Heart left ventricle (tissue), 16 donors: ENCODE results near the gene HIRIP3. TPM values are rescaled to one million over a fixed set of nuclear protein-coding genes. Genes with fewer than 3 reads are reported as not detected.
A peak's percentile ranks its signal among the peaks of the same experiment; 100 is the strongest.

Source experiments
- ATAC-seq, 4 donors: fragments of 200-7000 bp; cut with Tn5 transposase; one replicate each; pipeline ENCODE4 v1.9.1; 2020 to 2022; ENCODE audit warnings: moderate library complexity in 4 of 4, mild to moderate bottlenecking in 3 of 4, moderate number of reproducible peaks in 1 of 4
- DNase-seq, 5 donors: peaks; one replicate each; pipeline ENCODE4 v3.0.0-alpha.2; 2020
- H3K27ac ChIP-seq, 12 donors: fragments of 200-600 bp; sonication (generic) in 4 of 12; one replicate each; pipeline versions ENCODE4 v1.5.0 to v1.8.0; 2016 to 2022; ENCODE audit warnings: mild to moderate bottlenecking in 2 of 12
- H3K27me3 ChIP-seq, 9 donors: fragments of 200-600 bp; sonication (generic) in 2 of 9; one replicate each; pipeline versions ENCODE4 v1.5.1 to v1.8.0; 2016 to 2022; ENCODE audit warnings: mild to moderate bottlenecking in 3 of 9
- H3K36me3 ChIP-seq, 9 donors: fragments of 200-600 bp; sonication (generic) in 2 of 9; one replicate each; pipeline versions ENCODE4 v1.5.0 to v1.8.0; 2018 to 2022; ENCODE audit warnings: mild to moderate bottlenecking in 2 of 9
- H3K4me1 ChIP-seq, 12 donors: fragments of 200-600 bp; sonication (generic) in 4 of 12; one replicate each; pipeline versions ENCODE4 v1.5.0 to v1.8.0; 2016 to 2022; ENCODE audit warnings: mild to moderate bottlenecking in 3 of 12
- H3K4me3 ChIP-seq, 12 donors: fragments of 200-600 bp; sonication (generic) in 4 of 12; one replicate each; pipeline versions ENCODE4 v1.5.0 to v1.8.0; 2017 to 2022; ENCODE audit warnings: mild to moderate bottlenecking in 9 of 12, moderate library complexity in 4 of 12
- H3K9me3 ChIP-seq, 12 donors: fragments of 200-600 bp; sonication (generic) in 4 of 12; one replicate each; pipeline versions ENCODE4 v1.5.0 to v1.8.0; 2016 to 2022; ENCODE audit warnings: mild to moderate bottlenecking in 1 of 12
- POLR2A ChIP-seq, 2 donors: fragments of 450-650 bp; IDR thresholded peaks; one replicate each; pipeline ENCODE4 v1.6.1; 2017; ENCODE audit warnings: antibody characterized with exemption in 2 of 2, mild to moderate bottlenecking in 2 of 2, moderate library complexity in 2 of 2
- WGBS, 4 donors: extraction: QIAGEN DNeasy Blood & Tissue Kit in 2 of 4; methylation state at CpG; one replicate each; pipeline versions ENCODE4 v1.1.5 to v1.1.7; 2013 to 2018; 5-methylcytosine and 5-hydroxymethylcytosine counted together
- intact Hi-C, 10 donors: fragments of 100-400 bp; cut with DNase I; formaldehyde crosslinking; loops; one replicate each; pipeline versions ENCODE4 v1.11.1 to v1.14.2; 2022
- polyA plus RNA-seq, 2 donors: library from polyadenylated mRNA; stranded (reverse); fragments of 200-250 nt; gene quantifications; one replicate each; pipeline ENCODE4 v1.2.3, GENCODE V29; 2013
- total RNA-seq, 9 donors: library from RNA; depleted of rRNA in 2 of 9; stranded (reverse); fragments of >200 nt in 2 of 9; fragmentation: NEBNext Ultra II Directional in 3 of 9; extraction: Animal tissue kit (Norgen Biotek cat#: 25700) in 3 of 9; gene quantifications; one replicate each; pipeline versions ENCODE4 v1.1.0 to v1.2.4, GENCODE V29; 2016 to 2023
- TF ChIP-seq, protein P1 (sequence below), 12 donors: fragments of 200-600 bp; sonication (generic) in 4 of 12; IDR thresholded peaks; one replicate each; pipeline versions ENCODE4 v1.5.0 to v1.8.0; 2018 to 2022; ENCODE audit warnings: antibody characterized with exemption in 12 of 12, mild to moderate bottlenecking in 5 of 12
- donor health status: ischemic (EF 13 %, LVEDD 7.1; RV severe dilation, severe dysfunction).
- donor health status: healthy with polysubstance abuse.
- donor health status: DM: no; HTN: yes; CAD: no.
- donor health status: DM: no; HTN: no; CAD: no.
- donor health status: ischemic (EF 25% LVEDD 6.9; RV normal size, moderate dysfunction).
- donor health status: ischemic (EF 25% LVEDD 5.7; RV mildly dilated, moderate dysfunction).
- donor health status: healthy.
- donor health status: DM: yes; HTN: yes; CAD: no.
- donor health status: ischemic (EF 35%, LVEDD 5.7; RV mildly dilated, moderate dysfunction).
- donor health status: nonischemic (EF 11% LVEDD 7.7; RV severe dilation, severe dysfunction).
- donor health status: DM: yes; HTN: yes; CAD: no.
- donor health status: PGD.
- donor health status: ischemic (EF 29% LVEDD 5.4; RV normal size, mild dysfunction).
- donor health status: nonischemic (EF 23%, LVEDD 6.1; RV moderate dilation, normal function).

HIRIP3 gene
- total and polyA plus RNA-seq, 11 donors: 13.3 to 27.4 (median 17.6) TPM

DNA sequence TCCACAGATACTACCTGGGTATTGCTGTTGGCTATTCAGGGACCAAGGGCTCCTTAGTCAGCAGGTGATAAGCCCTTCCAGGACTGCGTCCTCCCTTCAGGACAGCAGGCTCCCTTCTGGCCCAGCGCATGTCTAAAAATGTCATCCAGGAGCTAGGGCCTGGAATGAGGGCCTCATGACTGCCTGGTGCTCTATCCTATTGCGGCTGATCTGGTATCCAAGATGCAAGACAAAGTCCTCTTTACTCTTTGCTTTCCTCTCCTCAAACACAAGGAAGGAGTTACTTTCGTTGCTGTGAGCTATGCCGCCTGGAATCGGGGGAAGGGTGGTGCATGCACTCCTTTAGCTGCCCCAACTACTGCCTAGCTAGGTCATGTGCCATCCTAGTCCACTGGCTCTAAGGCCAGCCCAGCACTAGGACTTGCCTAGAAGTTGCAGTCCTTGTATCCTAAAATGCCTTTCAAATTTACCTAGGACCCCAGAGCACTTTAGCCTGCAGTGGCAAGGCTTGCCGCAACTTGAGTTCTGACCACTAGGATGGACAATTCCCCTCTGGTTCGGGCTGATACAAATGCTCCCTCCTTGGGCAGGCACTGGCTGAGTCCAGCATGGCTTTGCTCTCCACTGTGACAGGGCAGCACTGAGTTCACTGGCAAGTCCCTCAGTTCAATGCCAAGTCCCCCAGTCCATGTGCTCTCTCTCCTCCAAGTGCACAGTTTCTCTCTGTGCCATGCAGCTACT, 43.6 kb downstream of the HIRIP3 start:
- WGBS, 4 donors: 84 to 92% (median 88%) methylated on average over 8 of the region's 8 CpGs
- no peaks in the 10 kb centered on the region for H3K4me1 ChIP-seq
- no peak for TF ChIP-seq POLR2A (IDR thresholded peaks at IDR 0.05)
- TF ChIP-seq, protein P1, sequence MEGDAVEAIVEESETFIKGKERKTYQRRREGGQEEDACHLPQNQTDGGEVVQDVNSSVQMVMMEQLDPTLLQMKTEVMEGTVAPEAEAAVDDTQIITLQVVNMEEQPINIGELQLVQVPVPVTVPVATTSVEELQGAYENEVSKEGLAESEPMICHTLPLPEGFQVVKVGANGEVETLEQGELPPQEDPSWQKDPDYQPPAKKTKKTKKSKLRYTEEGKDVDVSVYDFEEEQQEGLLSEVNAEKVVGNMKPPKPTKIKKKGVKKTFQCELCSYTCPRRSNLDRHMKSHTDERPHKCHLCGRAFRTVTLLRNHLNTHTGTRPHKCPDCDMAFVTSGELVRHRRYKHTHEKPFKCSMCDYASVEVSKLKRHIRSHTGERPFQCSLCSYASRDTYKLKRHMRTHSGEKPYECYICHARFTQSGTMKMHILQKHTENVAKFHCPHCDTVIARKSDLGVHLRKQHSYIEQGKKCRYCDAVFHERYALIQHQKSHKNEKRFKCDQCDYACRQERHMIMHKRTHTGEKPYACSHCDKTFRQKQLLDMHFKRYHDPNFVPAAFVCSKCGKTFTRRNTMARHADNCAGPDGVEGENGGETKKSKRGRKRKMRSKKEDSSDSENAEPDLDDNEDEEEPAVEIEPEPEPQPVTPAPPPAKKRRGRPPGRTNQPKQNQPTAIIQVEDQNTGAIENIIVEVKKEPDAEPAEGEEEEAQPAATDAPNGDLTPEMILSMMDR (IDR thresholded peaks at IDR 0.05): no peak
- peaks cover 0 to 13% (median 0%) of the 10 kb centered on the region in 12 donors for H3K9me3 ChIP-seq
- ATAC-seq (no peak), DNase-seq (no peak)
- no peak overlapping the region for H3K4me3 ChIP-seq
- H3K27me3 ChIP-seq: no peaks in the 10 kb centered on the region
- no peaks in the 10 kb centered on the region for H3K36me3 ChIP-seq
- H3K27ac ChIP-seq: no peak overlapping the region
- intact Hi-C loops: loop anchor here in 2 of 10 donors (10.0 kb wide), 2 partner anchors 53 to 77 kb away; no protein-coding TSS in a partner anchor

GRCh38 chr16:29950806-29951461, 44.5 kb downstream of the HIRIP3 start:
- ATAC-seq: no peak
- H3K4me3 ChIP-seq: no peak overlapping the region
- H3K9me3 ChIP-seq: peaks cover 0 to 13% (median 0%) of the 10 kb centered on the region in 12 donors

DNA sequence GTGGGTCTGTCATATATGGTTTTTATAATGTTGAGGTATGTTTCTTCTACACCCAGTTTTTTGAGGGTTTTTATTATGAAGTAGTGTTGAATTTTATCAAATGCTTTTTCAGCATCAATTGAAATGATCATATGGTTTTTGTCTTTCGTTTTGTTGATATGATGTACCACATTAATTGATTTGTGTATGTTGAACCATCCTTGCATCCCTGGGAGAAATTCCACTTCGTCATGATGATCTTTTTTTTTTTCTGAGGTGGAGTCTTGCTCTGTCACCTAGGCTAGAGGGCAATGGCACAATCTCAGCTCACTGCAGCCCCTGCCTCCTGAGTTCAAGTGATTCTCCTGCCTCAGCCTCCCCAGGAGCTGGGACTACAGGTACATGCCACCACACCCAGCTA, 47.5 kb downstream of the HIRIP3 start:
- DNase-seq (no peak), ATAC-seq (no peak)
- Histone ChIP-seq H3K36me3 (no peaks in the 10 kb centered on the region), H3K4me1 (no peaks in the 10 kb centered on the region), H3K27ac (no peak overlapping the region), H3K27me3 (no peaks in the 10 kb centered on the region), H3K9me3 (peaks cover 0 to 13% (median 0%) of the 10 kb centered on the region in 12 donors), H3K4me3 (no peak overlapping the region)
- intact Hi-C loops: loop anchor here in 1 of 10 donors (10.0 kb wide), 1 partner anchor 63 kb away; no protein-coding TSS in a partner anchor
- 77 to 86% (median 84%) methylated on average over 2 of the region's 2 CpGs for WGBS, 4 donors
- TF ChIP-seq, protein P1 (IDR thresholded peaks at IDR 0.05): no peak

More at GRCh38 chr16:29950806-29951461, 44.5 kb downstream of the HIRIP3 start:
- DNase-seq: no peak
- intact Hi-C loops: loop anchor here in 2 of 10 donors (10.0 kb wide), 2 partner anchors 54 to 76 kb away; no protein-coding TSS in a partner anchor
- no peaks in the 10 kb centered on the region for H3K36me3 ChIP-seq
- no peak for TF ChIP-seq POLR2A (IDR thresholded peaks at IDR 0.05)
- no peaks in the 10 kb centered on the region for H3K4me1 ChIP-seq
- 91 to 95% (median 93%) methylated on average over 4 of the region's 4 CpGs for WGBS, 4 donors
- no peak overlapping the region for H3K27ac ChIP-seq
- no peaks in the 10 kb centered on the region for H3K27me3 ChIP-seq

DNA sequence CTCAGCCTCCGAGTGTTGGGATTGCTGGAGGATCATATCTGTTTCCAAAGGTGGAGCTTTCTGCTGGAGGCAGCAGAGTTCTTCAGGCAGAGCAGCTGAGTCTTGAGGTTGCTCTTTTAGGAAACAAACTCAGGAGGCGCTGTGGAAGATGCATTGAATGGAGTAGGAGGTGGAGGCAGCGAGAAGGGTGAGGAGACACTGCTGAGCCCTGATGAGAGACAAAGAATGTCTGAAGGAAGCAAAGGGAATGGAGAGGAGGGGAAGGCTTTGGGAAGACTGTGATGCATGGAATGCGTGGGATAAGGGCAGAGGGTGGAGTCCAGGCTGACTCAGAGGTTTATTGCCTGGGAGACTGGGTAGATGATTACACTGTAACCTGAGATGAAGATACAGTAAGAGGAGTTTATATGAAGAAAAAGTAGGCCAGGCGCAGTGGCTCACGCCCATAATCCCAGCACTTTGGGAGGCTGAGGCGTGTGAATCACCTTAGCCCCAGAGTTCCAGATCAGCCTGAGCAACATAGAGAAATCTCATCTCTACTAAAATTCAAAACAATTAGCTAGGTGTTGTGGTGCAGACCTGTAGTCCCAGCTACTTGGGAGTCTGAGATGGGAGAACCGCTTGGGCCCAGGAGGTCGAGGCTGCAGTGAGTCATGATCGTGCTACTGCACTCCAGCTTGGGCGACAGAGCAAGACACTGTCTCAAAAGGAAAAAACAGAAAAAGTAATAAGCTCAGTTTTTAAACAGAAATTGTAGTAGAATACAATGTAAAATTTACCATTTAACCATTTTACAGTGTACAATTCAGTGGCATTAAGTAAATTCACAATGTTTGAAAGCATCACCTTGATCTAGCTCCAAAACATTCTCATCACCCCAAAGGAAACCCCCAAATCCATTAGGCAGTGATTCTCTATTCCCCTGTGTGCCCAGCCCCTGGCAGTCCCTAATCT, 51.3 kb downstream of the HIRIP3 start:
- DNase-seq (no peak), ATAC-seq (peak; percentile 58 to 97 (median 76))
- TF ChIP-seq, protein P1 (IDR thresholded peaks at IDR 0.05): no peak
- no peak for TF ChIP-seq POLR2A (IDR thresholded peaks at IDR 0.05)
- H3K9me3 ChIP-seq: no peaks in the 10 kb centered on the region
- 66 to 70% (median 66%) methylated on average over 11 of the region's 11 CpGs for WGBS, 4 donors
- no peaks in the 10 kb centered on the region for H3K4me1 ChIP-seq
- H3K27me3 ChIP-seq: no peaks in the 10 kb centered on the region
- H3K4me3 ChIP-seq: no peak overlapping the region
- no peaks in the 10 kb centered on the region for H3K36me3 ChIP-seq
- H3K27ac ChIP-seq: peak overlapping the region in 3 of 12 donors; percentile 2 to 24 (median 4)
- intact Hi-C loops: loop anchor here in 2 of 10 donors (5.0 to 10.0 kb wide), 2 partner anchors 52 to 59 kb away; no protein-coding TSS in a partner anchor
